ENCODE results near the gene VSTM4. TPM values are rescaled to one million over a fixed set of nuclear protein-coding genes. Genes with fewer than 3 reads are reported as not detected.

Gene VSTM4
- total RNA-seq, 1 experiment from 2014 or later = not detected

DNA sequence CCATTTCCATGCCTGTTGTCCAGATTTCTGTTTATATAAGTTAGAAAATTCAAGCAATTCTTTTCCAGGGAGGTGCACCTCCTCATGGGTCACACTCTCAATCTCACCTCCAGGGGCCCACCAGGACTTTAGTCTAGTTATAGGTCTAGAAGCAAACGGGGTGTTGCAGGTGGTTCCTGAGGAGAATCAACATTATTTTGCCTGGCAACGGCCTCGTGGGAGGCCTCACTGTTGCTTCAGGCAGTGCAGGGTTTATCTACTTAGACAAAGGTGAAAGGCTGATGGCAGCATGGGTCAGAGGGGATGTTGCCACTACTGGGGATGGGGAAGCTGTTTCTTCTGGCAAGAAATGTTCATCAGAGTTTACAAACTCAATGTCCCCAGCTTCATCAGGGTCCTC lies 119.0 kb downstream of the VSTM4 start:
- intact Hi-C loops (cut with micrococcal nuclease; ENCODE audit: unreplicated experiment) = no loop called here
- H3K27me3 Mint-ChIP-seq (ENCODE audit: insufficient read depth, unreplicated experiment) = peaks cover 13% of the 10 kb centered on the region
- Histone ChIP-seq H3K27me3 (replicated peaks; ENCODE audit: control insufficient read depth, insufficient read depth, low read length) (no peaks in the 10 kb centered on the region), H3K36me3 (ENCODE audit: control insufficient read depth, insufficient read depth, low read length) (no peaks in the 10 kb centered on the region), H3K4me3 (ENCODE audit: low read depth, low read length) (no peak overlapping the region), H3K9me3 (no peaks in the 10 kb centered on the region), H3K4me1 (no peaks in the 10 kb centered on the region)
- H3K4me1 Mint-ChIP-seq (ENCODE audit: low read depth, unreplicated experiment) = peaks cover 4% of the 10 kb centered on the region
- H3K27ac Mint-ChIP-seq (ENCODE audit: unreplicated experiment) = no peak overlapping the region
- no peaks in the 10 kb centered on the region for H3K9me3 Mint-ChIP-seq (ENCODE audit: unreplicated experiment)
- TF ChIP-seq, protein P1, sequence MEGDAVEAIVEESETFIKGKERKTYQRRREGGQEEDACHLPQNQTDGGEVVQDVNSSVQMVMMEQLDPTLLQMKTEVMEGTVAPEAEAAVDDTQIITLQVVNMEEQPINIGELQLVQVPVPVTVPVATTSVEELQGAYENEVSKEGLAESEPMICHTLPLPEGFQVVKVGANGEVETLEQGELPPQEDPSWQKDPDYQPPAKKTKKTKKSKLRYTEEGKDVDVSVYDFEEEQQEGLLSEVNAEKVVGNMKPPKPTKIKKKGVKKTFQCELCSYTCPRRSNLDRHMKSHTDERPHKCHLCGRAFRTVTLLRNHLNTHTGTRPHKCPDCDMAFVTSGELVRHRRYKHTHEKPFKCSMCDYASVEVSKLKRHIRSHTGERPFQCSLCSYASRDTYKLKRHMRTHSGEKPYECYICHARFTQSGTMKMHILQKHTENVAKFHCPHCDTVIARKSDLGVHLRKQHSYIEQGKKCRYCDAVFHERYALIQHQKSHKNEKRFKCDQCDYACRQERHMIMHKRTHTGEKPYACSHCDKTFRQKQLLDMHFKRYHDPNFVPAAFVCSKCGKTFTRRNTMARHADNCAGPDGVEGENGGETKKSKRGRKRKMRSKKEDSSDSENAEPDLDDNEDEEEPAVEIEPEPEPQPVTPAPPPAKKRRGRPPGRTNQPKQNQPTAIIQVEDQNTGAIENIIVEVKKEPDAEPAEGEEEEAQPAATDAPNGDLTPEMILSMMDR (IDR thresholded peaks at IDR 0.05; ENCODE audit: insufficient read depth in 1 of 2, low read depth in 1 of 2, low read length in 1 of 2, severe bottlenecking in 1 of 2, unreplicated experiment in 1 of 2) = no peak
- no TSS peak for BruUV-seq (replicated peaks)
- ChIA-PET CTCF (no interaction called here), POLR2A (no interaction called here)
- no peak for DNase-seq
- no peak overlapping the region for H3K4me3 Mint-ChIP-seq (ENCODE audit: unreplicated experiment)
- H3K36me3 Mint-ChIP-seq (ENCODE audit: insufficient read depth, unreplicated experiment) = no peaks in the 10 kb centered on the region

DNA sequence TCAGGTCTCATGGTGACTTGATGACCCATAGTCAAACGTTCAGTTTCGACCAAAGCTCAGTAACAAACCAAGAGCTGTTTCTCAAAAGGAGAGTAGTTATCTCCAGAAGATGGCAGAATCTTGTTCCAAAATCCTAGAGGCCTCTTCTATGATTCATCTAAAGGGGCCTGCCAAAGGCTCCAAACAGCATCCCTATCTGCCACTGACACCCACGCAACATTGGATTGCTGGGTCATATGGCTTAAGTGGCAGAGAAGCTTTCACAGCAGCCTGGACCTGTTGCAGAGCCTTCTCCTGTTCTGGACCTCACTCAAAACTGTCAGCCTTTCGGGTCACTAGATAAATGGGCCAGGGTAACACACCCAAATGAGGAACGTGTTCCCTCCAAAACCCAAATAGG lies 121.7 kb downstream of the VSTM4 start:
- Histone ChIP-seq H3K4me1 (no peaks in the 10 kb centered on the region), H3K4me3 (ENCODE audit: low read depth, low read length) (no peak overlapping the region), H3K9me3 (no peaks in the 10 kb centered on the region), H3K27me3 (replicated peaks; ENCODE audit: control insufficient read depth, insufficient read depth, low read length) (no peaks in the 10 kb centered on the region), H3K36me3 (ENCODE audit: control insufficient read depth, insufficient read depth, low read length) (no peaks in the 10 kb centered on the region)
- no peak overlapping the region for H3K4me3 Mint-ChIP-seq (ENCODE audit: unreplicated experiment)
- no peak for DNase-seq
- ChIA-PET CTCF (no interaction called here), POLR2A (no interaction called here)
- intact Hi-C loops (cut with micrococcal nuclease; ENCODE audit: unreplicated experiment) = no loop called here
- H3K27ac Mint-ChIP-seq (ENCODE audit: unreplicated experiment) = no peak overlapping the region
- no peaks in the 10 kb centered on the region for H3K9me3 Mint-ChIP-seq (ENCODE audit: unreplicated experiment)
- TF ChIP-seq, protein P1 (IDR thresholded peaks at IDR 0.05; ENCODE audit: insufficient read depth in 1 of 2, low read depth in 1 of 2, low read length in 1 of 2, severe bottlenecking in 1 of 2, unreplicated experiment in 1 of 2) = no peak
- H3K36me3 Mint-ChIP-seq (ENCODE audit: insufficient read depth, unreplicated experiment) = no peaks in the 10 kb centered on the region
- no TSS peak for BruUV-seq (replicated peaks)
- peaks cover 11% of the 10 kb centered on the region for H3K27me3 Mint-ChIP-seq (ENCODE audit: insufficient read depth, unreplicated experiment)
- H3K4me1 Mint-ChIP-seq (ENCODE audit: low read depth, unreplicated experiment) = no peaks in the 10 kb centered on the region

DNA sequence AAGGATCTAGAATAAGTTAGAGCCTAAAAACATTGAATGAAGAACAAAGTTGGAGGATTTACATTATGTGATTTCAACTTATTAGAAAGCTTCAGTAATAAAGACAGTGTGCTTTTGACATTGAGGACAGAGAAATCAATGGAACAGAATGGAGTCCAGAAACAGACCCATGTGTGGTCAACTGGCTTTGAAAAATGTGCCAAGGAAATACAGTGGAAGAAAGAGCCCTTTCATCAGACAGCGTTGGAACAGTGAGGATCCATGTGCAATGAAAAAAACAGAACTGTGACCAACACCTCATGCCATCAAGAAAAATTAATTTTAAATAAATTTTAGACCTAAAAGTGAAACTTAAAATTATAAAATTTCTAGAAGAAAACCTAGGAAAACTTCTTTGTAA lies 125.1 kb downstream of the VSTM4 start:
- no peak for DNase-seq
- no peaks in the 10 kb centered on the region for H3K9me3 Mint-ChIP-seq (ENCODE audit: unreplicated experiment)
- H3K4me3 Mint-ChIP-seq (ENCODE audit: unreplicated experiment) = no peak overlapping the region
- CTCF ChIA-PET = no interaction called here
- Histone ChIP-seq H3K9me3 (no peaks in the 10 kb centered on the region), H3K36me3 (ENCODE audit: control insufficient read depth, insufficient read depth, low read length) (no peaks in the 10 kb centered on the region), H3K4me3 (ENCODE audit: low read depth, low read length) (no peak overlapping the region), H3K4me1 (no peaks in the 10 kb centered on the region), H3K27me3 (replicated peaks; ENCODE audit: control insufficient read depth, insufficient read depth, low read length) (no peaks in the 10 kb centered on the region; the same call in 1 of the 2 replicates)
- no peaks in the 10 kb centered on the region for H3K36me3 Mint-ChIP-seq (ENCODE audit: insufficient read depth, unreplicated experiment)
- no TSS peak for BruUV-seq (replicated peaks)
- TF ChIP-seq, protein P1 (IDR thresholded peaks at IDR 0.05; ENCODE audit: insufficient read depth in 1 of 2, low read depth in 1 of 2, low read length in 1 of 2, severe bottlenecking in 1 of 2, unreplicated experiment in 1 of 2) = no peak
- intact Hi-C loops (cut with micrococcal nuclease; ENCODE audit: unreplicated experiment) = no loop called here
- no peak overlapping the region for H3K27ac Mint-ChIP-seq (ENCODE audit: unreplicated experiment)
- POLR2A ChIA-PET = no interaction called here
- no peaks in the 10 kb centered on the region for H3K4me1 Mint-ChIP-seq (ENCODE audit: low read depth, unreplicated experiment)
- H3K27me3 Mint-ChIP-seq (ENCODE audit: insufficient read depth, unreplicated experiment) = peaks cover 8% of the 10 kb centered on the region
